Tibial nerve (tissue), 4 donors: ENCODE results near the gene AGBL3.

Source experiments
- EP300 ChIP-seq, 2 donors: sonication (generic); formaldehyde crosslinking; IDR thresholded peaks; one replicate each; pipeline ENCODE4 v1.6.1; 2017; ENCODE audit warnings: antibody characterized with exemption in 2 of 2, mild to moderate bottlenecking in 1 of 2
- POLR2A ChIP-seq, 2 donors: fragments of 450-650 bp; IDR thresholded peaks; one replicate each; pipeline ENCODE4 v1.6.1; 2017; ENCODE audit warnings: antibody characterized with exemption in 2 of 2, mild to moderate bottlenecking in 2 of 2, moderate library complexity in 2 of 2
- TF ChIP-seq, protein P1 (sequence below), 5 experiments: fragments of 200-600 bp in 3 of 5; fragments of 450-650 bp in 2 of 5; sonication (generic) in 3 of 5; IDR thresholded peaks; one replicate each; pipeline ENCODE4 v1.5.1; 2016 to 2019; ENCODE audit warnings: antibody characterized with exemption in 5 of 5, mild to moderate bottlenecking in 3 of 5, moderate library complexity in 2 of 5

GRCh38 chr7:135165862-135166261, 179.6 kb downstream of the AGBL3 start:
- TF ChIP-seq EP300 (IDR thresholded peaks at IDR 0.05) (no peak), POLR2A (IDR thresholded peaks at IDR 0.05) (no peak)
- TF ChIP-seq, protein P1, sequence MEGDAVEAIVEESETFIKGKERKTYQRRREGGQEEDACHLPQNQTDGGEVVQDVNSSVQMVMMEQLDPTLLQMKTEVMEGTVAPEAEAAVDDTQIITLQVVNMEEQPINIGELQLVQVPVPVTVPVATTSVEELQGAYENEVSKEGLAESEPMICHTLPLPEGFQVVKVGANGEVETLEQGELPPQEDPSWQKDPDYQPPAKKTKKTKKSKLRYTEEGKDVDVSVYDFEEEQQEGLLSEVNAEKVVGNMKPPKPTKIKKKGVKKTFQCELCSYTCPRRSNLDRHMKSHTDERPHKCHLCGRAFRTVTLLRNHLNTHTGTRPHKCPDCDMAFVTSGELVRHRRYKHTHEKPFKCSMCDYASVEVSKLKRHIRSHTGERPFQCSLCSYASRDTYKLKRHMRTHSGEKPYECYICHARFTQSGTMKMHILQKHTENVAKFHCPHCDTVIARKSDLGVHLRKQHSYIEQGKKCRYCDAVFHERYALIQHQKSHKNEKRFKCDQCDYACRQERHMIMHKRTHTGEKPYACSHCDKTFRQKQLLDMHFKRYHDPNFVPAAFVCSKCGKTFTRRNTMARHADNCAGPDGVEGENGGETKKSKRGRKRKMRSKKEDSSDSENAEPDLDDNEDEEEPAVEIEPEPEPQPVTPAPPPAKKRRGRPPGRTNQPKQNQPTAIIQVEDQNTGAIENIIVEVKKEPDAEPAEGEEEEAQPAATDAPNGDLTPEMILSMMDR (IDR thresholded peaks at IDR 0.05) = no peak
